Activated CD8-positive, alpha-beta memory T cell treated with anti-CD3 and anti-CD28 coated beads, Interleukin-2, amount 50 U/mL, for 4 hours (primary cell): ENCODE results near the gene OPN5.

Experiments used
- DNase-seq: peaks from one replicate; pipeline ENCODE4 v3.0.0-alpha.2; 2020

OPN5 gene

GRCh38 chr6:47875593-47875992 lies 93.8 kb downstream of the OPN5 start:
- no peak for DNase-seq
